NOMO-1 treated with DMSO at 0.1 percent for 48 hours (cell line): ENCODE results near the gene FAM53B.

Source experiments
- DNase-seq: peaks from one replicate; lab custom pipeline; 2025; ENCODE audit not compliant: unreplicated experiment; lab: John Stamatoyannopoulos, UW

FAM53B gene

DNA sequence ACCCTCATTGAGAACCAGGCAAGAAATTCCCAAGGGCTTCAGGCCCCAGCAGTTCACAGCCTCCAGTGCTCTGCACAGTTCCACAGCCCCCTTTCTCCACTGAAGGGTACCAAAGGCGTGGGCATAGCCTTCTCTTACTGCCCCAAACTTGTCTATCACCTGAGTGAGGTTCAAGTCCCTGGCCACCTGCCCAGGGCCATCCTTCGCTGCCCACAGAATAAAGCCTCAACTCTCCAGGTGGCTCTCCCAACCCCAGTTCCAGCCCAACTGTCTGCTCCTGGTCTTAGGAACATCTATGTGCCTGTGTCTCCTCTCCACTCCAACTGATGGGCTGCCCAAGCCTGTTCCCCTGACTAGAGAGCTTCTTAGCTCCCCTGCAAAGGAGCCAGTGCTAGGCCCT is 79.1 kb downstream of the FAM53B start:
- DNase-seq, result no peak

DNA sequence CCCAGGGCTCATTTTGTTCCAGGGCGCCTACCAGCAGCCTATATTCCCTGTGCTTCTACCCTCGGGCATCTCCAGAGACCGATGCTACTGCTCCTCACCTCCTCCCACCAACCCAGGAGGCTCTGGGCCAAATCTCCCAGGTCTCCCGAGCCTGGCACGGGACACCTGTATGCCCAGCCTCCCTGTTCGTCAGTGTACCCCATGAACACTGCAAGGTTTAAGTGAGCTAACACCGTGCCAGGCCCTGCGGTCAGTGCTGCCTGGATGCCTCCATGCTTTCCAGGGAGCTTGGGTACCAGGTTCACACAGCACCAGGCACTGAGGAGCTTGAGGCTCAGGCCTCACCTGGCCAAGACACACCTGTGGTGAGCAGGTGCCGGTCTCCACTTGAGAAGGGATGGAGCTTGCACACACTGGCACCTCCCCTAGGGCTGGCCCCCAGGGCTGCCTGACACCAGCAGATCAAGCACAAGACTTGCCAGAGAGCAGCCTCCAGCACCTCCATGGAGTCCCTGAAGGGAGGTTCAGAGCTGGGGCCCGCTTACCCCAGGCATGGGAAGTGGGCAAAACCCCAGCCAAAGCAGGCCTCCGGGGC is 80.3 kb downstream of the FAM53B start:
- DNase-seq, result no peak

DNA sequence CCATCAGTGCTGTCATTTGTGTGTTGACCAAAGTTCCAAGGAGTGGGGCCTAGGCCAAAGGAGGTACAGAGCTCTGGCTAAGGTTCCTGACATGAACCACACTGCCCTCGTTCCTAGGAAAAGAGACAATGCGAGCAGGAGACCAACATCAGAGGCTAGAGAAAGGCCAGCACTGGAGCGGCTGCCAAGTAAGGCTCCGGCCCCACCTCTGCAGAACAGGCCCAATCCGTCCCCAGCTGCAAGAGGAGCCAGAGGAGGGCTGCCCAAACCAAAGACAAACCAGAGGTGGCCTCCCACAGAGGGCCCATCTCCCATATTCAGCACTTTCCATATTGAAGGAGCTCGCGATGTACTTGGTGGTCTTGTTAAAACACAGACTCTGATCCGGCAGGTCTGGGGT is 81.0 kb downstream of the FAM53B start:
- no peak for DNase-seq

DNA sequence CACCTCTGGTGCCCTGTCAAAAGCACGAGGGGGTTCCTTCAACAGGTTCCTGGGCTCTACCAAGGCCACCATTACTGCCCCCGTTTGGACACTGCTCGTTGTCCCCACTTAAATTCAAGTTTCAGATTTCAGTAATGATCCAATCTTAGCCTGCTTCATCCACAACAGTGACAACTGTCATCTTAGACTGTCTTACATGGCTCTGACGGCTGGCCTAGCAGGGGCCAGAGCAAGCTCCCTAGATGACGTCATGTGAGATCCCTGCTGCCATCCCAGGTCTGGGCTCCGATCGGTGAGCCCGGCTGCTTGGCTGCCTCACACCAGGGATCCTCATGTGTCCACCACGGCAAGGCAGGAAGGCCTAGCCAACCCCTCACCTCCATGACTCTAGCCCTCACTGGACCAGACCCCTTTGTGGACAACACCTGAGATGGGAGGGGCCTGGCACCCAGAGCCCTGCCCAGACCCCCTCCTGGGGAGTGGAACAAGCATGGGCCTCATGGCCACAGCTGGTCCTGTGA is 82.5 kb downstream of the FAM53B start:
- DNase-seq, result no peak

DNA sequence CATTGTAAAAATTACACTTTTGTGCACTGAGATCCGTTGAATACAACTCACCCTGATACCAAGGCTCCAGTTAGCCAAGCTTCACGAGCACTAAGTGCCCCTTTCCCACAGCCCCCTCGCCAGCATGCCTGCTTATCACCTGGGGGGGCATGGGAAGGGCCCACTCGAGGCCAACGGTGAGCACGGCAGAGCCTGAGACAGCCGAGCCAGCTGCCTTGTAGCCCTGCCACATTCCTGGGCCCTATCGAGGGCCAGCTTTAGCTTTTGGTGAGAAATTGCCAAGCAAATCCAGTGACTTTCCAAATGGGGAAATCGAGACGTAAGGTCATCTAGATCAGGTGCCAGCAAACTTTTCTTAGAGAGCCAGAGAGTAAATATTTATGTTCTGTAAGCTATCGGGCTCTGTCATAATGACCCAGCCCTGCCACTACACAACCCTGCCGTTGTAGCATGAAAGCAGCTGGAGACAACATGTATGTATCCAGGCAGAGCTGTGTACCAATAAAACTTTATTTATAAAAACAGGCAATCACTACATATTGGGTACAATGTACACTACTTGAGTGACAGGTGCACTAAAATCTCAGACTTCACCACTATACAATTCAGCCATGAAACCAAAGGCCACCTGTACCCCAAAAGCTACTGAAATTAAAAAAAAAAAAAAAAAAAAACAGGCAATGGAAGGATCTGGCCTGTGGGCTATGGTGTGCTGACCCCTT is 83.6 kb downstream of the FAM53B start:
- DNase-seq, result no peak

DNA sequence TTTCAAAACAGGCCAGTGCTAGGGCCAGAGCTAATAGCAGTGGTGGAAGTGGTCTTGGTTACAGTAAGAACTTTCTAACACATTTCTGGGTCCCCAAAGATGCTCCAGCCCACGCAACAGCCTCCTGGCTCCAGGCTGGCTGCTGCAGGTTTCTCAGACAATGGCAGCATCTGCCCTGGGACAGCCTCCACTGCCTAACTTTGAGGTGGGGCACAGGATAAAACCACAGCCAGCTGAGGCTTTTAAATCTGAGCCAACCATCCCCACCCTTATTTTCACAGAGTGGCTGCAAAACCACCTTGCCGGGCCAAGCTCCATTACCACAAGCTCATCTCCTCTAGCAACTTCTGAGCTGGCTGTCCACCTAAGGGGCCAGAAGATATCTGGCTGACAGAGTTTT is 84.8 kb downstream of the FAM53B start:
- no peak for DNase-seq

DNA sequence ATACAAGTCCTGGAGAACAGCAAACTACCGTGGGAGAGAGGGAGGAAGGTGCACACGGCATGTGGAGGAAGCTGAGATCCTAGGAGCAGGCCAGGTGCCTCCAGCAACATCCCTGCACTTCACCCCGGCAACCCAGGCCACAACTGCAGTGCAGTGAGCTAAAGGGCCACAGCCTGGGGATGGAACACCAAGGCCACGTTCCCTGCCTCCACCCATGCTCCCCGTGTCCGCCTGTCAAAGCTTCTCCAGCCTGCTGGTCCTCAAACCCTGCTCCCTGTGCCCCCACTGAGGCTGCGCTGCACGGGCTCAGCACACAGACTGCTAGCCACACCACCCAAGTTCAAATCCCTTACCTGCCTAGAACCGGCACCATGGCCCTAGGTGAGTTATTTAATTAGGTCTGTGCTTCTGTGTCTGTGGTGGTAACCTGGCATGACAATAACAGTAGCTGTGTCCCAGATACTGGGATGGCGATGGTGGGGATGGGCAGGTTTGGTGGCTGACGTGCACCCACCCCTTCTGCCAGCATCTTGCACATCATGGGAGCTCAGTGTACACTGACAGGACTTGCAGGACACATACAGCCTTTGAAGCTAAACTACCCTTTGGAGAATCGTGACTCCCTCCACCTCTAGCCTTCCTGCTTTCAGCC is 85.5 kb downstream of the FAM53B start:
- DNase-seq, result no peak

DNA sequence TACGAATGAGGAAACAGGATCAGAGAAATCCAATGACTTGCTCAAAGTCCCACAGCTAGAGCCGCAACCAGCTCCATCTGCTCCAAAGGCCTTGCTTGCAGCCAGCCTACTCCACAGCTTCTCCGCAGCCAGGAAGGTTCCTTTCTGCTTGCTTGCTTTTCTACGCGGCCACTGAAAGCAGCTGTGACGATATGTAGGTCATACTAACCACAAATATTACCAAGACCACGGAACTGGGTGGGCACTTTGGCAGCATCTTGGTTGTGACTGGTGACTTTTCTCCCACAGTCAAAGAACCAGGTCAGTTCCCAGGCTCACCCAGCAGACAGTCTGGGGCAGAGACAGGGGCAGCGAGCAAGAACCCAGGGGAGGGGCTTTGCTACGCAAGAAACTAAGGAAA is 86.4 kb downstream of the FAM53B start:
- DNase-seq, result no peak

DNA sequence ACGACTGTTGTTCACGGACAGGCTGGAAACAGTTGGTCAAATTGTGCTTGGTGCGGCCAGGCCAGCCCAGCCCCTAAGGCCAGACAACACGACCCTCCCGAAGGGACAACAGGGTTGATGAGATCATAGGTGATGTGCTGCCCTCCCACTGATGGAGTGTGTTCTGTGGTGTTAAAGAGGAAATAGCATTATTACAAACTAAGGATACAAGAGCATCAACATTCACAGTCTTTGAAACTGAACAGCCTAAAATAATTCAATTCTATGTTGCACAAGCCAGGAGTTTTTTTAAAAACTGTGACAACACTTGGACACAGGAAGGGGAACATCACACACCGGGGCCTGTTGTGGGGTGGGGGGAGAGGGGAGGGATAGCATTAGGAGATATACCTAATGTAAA is 87.6 kb downstream of the FAM53B start:
- DNase-seq, result no peak

DNA sequence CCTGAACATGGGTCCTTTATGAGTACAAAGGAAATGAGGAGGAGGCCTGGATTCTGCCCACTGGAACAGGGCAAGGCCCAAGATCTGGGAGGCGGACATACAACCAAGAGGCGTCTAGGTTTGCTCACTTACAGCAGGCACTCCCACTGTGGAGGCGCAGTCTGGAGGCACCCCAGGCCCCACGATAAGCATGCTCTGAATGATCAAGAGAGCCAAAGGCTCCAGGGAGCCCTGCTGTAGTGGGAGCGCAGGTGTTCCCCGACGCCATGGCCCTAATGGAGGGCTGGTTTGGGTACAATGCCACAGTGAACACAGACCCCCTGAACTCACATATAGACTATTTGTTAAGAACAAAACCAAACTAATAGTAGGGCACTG is 88.1 kb downstream of the FAM53B start:
- no peak for DNase-seq

DNA sequence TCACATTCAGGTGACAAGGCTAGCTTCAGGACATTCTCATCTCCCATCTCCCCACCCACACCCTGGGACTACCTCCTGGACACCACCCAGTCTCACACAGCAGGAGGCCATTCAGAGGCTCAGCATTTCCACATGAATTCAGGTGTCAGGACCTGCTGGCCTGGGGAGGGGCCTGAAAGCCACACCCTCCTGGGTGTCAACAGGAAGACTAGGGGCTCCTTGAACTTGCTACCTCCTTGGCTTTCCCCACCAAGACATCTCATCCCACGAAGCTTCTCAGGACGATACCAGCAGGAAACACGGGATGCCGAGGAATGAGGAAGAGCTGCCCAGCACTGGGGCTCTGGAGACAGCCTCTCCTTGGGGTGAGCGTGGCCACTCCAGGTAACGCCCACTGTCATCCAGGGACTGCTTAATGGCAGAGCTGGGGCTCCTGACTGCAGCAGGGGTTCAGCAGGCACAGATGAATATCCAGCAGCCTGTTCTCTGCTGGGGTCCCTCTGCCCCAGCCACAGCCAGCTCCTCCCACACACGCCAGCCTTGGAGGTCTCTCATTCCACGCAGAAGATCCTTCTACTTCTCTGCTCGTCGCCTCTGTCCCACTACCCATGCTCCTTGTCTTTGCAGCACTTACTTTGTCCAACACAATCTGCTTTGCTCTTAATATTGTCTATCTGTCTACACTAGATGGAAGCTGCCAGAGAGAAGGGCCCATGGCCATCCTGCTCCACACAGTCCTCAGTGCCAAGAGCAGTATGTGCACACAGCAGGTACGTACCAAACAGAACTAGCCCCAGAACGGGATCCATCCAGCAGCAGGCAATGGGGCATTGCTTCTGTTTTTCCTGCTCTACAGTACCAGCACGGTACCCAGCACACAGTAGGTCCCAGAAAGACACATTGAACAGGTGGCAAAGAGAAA is 88.7 kb downstream of the FAM53B start:
- no peak for DNase-seq

DNA sequence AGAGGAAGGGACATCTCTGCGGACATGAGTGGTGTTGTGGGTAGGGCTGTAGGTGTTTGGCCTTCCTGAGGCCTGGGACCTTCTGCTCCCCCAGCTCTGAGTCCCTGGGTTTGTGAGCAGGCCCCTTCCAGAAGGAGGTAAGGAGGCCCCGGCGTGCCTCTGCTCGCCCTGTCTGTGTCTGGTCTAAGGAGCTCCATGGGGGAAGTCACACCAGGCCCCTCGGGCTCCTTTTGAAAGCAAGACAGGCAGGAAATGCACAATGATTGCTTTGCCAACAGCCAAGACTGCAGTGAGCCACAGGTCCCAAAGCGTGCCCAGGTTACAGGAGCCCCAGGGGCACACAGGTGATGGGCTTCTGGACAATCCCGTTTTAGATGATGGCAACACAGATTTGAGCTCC is 89.5 kb downstream of the FAM53B start:
- no peak for DNase-seq

DNA sequence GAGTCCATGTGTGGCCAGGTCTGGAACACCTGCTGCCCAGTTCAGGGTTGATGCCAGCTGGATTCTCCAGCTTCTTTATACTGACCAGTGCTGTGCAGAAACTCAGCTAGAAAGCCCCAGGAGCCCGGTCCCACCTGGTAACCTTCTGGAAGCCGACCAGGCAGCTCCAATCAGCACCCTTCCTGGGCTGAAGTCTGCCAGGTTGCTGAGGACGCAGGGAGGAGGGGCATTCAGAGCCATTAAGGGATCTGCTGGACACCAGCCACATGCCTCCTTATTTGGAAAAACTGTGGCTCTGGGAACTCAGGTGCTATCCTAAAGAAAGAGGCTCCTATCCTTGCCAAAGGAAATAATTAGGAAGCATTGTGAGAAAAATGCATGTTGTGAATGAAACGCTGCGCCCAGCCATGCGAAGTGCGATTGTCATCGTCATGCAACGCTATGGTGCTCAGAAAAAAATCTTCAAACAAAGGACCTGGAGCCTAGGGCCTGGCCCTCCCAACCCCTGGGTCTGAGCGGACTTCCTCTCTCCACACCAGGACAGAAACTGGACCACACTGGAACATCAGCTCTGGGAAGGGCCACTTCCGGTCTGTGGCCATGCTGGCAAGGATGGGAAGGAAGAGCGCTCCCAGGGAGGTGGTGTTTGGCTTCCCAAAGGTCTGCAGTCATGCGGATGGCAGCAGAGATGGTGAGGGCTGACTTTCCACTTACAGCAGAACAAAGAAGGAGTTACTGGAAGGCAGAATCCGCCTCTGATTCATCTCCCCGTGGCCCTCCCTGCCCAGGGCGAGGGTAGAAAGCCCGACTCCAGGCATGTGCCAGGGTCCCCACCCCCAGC is 90.1 kb downstream of the FAM53B start:
- DNase-seq, result no peak

DNA sequence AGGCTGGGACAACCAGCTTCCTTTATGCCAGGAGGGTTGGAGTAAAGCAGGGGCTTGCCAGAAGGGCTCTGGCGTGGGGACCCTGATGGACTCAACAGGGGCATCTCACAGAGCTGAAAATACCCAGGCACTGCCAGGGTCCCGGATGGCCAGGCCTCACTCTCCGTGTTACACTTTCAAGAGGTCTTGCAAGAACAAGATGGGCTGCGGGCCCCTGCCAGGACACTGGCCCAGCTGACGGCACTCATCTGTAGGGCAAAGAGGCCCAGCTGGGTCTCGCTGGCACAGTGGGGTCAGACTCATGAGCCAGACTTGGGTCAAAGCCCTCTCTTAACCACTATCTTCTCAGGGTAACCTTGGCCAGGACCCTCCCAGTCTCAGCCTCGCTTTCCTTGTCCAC is 90.9 kb downstream of the FAM53B start:
- no peak for DNase-seq

DNA sequence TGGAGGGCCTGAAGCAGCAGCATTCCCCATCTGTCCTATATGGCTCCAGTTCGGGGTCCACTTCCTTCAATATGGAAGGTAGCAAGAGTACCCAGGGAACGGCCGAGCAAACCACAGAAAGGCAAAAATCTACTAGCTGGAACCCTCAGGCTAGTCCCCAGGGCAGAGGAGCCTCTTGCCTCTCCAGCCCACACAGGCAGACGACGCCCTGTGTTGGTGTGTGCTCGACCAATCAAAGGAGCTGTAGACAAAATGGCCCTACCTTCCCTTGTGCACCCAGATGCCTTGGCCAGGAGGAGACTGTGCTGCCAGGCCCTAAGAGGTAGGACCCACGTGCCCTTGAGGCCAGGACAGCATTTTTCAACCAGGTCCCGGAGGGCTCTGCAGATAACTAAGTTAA is 91.5 kb downstream of the FAM53B start:
- DNase-seq, result no peak

DNA sequence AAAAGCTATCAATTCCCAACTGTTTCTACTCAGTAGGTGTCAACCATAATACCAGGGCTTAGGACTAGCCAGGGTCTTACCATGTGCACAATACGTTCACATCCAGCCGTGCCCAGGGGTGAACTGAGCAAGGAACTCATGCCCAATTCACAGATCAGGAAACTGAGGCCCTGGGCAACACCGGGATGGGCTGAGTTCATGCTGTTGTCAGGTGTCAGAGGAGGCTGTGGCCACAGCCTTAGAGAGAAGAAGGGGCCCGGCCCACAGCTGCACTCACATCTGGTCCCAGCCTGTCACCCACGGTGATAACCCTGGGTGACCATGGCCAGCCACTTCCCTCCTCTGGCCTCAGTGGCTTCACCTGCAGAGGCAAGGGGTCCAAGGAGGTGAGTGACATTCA is 92.0 kb downstream of the FAM53B start:
- DNase-seq, result no peak

DNA sequence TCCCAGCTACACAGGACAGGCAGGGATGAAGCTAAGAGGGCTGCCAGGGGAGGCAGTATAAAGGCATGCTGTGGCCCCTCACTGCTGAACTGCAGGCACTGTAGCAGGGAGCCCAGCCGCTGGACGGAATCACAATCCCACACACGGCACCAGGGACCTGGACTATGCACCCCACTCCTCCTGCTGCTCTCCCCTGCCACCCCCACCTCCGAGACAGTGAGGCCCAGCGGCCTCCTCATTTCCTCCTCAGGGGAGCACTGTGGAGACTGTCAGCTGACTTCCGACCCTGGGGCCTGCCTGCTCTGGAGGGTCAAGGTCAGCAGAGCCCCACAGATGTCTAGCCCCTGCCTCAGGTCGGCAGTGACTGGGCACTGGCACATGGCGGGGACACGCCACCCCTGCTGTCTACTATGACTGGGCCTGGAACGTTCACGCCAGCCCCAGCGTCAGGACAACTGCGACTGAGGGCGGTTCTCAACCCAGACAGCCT is 92.7 kb downstream of the FAM53B start:
- no peak for DNase-seq

DNA sequence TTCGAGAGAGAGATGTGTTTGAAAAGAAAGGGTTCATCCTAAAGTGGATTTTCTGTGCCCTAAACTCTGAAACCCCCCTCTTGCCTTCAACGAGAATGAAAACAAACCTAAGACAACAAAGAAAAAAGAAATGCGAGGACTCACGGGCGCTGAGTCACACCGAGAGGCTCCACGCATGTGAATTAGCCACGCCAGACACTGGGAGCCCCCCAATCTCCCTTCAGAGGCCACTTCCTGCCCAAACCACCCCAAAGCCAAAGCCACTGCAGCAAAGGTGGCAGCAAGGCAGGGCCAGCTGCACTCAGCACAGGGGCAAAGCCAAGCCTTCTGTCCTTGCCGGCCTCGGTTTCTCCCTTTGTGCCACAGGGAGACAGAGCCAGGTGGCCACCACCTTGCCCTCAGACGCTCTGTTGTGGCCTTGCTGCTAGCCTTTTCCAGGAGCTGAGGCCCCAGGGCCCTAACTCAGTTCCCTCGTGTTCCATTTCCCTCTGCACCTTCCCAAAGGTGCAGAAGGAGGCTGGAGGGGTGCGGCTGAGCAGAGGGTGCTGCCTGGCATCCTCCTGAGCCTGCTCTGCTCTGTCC is 93.3 kb downstream of the FAM53B start:
- no peak for DNase-seq

DNA sequence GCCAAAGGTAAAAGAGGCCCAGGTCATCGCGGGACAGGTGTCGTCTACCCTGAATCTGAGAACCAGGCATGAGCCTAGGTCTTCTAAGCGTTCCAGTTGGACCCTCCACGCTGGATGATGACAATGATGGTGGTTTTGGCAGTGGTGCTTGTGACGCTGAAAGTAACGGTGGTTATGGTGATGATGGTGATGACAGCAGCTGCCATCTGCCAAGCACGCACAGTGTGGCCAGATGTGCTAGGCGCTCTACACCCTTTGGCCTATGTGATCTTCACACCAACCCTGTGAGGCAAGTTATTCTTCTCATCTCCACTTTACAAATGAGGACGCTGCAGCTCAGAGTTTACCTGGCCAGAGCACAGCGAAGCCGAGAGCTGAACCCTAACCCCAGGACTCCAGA is 93.9 kb downstream of the FAM53B start:
- no peak for DNase-seq

DNA sequence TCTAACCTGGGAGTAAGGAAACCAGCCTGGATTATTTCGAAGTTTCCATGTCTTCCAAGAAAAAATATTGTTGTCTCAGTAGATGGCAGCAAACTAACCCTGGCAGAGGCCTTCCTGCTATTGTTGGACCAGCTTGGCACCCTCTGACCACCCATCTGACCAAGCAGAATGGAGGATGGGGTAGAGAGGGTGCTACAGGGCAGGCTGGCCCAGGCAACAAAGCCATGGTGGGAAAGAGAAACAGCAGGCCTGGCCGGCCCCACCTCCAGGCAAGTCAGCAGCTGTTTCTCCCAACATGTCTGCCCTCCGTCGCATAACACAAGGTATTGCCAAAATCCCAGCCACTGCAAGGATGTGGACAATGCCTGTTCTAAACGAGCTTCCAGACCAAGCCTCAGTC is 95.0 kb downstream of the FAM53B start:
- DNase-seq, result no peak
